ENCODE results near the gene RNF180.
"Not testable (repeated sequence)": the region's sequence is repeated elsewhere in the genome, so short reads cannot be mapped to it uniquely, and the experiment has no call there.

Gene RNF180

DNA sequence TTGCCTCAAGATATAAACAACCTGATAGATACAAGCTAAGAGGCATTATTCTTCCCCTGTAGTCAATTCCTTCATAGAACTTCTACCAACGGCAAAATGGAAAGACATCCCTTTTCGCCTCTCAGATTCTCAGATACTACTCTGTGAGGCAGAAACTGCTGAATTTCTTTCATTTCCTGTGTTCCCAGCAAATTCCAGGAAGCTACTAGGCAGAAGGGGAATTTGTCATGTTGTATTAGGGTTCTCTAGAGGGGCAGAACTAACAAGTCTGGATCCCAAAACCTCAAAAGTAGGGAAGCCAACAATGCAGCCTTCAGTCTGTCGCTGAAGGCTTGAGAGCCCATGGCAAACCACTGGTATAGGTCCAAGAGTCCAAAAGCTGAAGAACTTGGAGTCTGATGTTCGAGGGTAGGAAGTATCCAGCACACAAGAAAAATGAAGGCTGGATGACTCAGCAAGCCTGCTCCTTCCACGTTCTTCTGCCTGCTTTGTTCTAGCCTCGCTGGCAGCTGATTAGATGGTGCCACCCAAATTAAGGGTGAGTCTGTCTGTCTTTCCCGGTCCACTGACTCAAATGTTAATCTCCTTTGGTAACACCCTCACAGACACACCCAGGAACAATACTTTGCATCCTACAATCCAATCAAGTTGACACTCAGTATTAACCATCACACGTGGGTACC is 15.2 kb downstream of the RNF180 start:
- DNase-seq: no peak

DNA sequence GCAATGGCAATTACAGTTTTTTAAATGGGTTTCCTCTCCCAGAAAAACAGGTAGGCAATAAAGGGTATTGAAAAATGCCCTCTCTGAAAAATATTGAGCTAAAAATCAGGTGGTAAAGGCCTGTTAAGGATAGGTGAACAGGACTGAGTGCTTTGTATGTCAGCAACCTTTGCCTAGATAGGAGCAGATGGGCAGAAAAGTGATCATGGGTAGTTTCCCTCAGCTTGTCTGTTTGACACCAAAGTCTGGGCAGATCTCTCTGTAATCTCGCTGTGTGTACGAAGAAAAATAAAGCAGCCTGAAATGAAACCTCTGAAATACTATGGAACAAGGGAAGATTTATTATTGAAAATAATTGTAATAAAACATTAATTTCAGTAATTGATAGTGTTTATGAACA is 15.8 kb downstream of the RNF180 start:
- DNase-seq: no peak

DNA sequence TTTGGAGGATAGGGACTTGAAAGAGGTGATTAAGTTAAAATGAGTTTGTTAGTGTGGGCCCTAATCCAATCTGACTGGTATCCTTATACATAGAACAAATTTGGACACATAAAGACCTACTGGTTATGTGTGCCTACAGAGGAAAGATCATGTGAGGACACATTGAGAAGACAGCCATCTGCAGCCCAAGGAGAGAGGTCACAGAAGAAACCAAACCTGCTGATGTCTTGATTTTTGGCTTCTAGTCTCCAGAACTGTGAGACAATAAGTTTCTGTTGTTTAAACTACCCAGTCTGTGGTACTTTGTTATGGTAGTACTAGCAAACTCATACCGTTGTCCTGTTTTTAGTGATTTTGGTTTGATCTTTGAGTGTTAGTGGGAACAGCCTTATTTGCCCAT is 18.3 kb downstream of the RNF180 start:
- no peak for DNase-seq

DNA sequence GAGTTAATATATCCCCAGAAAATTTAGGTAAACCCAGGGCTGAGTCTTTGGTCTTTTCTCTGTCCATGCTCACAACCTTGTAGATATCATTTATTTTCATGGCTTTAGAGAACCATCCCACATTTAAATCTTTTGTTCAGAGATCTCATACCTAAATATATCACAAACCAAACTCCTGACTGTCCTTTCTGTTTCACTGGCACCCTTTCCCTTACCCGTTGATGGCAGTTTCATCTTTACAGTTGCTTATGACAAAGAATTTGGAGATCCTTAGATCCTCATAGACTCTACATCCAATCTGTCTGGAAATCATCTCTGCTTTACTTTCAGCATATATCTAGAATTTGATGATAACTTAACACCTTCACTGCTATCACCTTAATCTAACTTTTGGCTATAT is 19.2 kb downstream of the RNF180 start:
- DNase-seq: no peak

DNA sequence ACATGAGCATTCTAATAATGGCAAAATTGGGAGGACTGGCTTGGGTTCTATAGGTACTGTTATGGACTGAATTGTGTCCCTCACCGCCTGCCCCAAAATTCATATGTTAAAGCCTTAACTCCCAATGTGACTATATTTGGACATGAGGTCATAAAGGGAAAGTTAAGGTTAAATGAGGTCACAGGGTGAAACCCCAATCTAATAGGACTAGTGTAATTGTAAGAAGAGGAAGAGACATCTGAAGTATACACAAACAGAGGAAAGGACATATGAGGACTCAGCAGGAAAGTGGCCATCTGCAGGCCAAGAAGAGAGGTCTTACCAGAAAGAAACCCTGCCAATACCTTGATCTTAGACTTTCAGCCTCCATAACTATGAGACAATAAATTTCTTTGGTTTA is 23.1 kb downstream of the RNF180 start:
- no peak for DNase-seq

DNA sequence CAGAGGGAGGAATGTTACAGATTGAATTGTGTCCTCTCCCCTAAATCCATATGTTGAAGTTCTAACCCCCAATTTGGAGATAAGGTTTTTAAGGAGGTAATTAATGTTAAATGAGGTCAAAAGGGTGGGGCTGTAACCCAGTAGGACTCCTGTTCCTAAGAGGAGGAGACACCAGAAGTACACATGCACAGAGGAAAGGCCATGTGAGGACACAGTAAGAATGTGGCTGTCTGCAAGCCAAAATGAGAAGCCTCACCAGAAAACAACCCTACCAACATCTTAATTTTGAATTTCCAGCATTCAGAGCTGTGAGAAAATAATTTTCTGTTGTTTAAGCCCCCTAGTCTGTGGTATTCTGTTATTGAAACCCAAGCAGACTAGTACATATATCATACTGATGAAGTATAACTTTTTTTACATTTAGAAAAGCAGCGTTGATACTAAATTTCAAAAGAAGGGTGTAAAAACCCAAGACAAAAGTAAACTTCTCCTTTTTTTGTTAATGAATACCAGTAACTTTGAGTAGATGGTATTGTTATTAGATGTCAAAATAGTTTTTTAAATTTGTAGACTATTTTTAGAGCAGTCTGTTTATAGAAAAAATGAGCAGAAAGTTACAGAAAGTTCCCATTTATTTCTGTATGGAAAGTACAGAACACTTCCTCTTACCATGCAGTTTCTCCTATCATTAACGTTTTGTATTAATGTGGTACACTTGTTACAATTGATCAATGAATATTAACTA is 25.1 kb downstream of the RNF180 start:
- DNase-seq: no peak

DNA sequence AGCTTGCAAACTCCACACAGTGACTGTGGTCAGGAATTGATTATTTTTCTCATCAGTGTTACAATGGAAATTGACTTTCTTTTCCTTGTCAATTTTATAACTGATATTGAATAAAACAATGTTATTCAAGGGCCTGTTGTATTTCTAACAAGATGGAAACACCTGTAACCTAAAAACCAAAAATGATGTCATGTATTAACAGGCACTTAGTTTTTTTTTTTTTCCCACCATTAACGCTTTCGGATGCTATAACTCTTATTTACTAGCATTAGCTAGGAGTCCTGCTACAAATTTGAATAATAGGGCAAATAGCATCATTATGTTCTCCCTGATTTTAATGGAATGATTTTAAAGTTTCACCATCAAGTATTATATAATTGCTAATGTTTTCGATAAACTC is 30.3 kb downstream of the RNF180 start:
- DNase-seq: no peak

DNA sequence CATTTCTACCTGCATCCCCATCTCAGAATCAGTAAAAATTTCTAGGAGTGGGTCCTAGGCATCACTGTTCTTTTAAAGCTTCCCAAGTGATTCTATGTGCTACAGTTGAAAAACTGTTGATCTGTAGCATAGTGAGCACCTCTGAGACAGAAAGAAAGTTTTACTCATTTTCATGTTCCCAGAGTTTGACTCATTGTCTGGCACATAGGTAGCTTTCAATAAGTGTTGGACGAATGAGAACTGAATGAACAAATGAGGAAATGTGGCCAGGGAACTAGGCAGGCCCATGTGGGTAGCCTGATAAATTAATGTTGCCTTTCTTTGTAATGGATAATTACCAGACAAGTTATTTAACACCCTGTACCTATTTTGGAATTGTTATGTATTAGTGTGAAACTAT is 33.8 kb downstream of the RNF180 start:
- no peak for DNase-seq

DNA sequence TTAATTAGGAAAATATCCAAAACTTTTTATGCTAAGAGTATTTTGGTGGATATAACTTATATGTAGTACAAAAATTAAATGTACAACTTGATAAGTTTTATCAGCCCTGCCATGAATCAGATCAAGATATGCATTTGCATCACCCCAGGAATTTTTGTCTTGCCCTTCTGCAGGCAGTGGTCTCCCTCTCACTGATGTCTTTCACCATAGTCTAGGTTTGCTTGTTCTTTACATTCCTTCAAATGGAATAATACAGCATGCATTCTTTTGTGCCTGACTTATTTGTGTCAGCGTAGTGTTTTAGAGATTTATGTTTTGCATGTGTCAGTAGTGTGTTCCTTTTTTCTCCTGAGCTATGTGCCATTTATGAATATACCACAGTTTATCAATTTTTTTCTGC is 36.4 kb downstream of the RNF180 start:
- DNase-seq: no peak

DNA sequence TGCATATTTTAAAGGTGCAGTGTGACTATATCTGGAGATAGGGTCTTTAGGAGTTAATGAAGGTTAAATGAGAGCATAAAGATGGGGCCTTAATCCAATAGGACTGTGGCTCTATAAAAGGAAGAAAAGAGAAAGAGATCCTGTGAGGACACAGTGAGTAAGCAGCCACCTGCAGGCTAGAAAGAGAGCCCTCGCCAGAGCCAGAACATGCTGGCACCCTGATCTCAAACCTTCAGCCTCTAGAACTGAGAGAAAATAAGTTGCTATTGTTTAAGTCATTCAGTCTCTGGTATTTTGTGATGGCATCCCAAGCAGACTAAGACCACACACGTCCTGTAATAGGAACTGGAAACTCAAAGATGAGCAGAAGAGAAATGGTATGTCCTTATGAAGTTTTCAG is 41.0 kb downstream of the RNF180 start:
- no peak for DNase-seq

DNA sequence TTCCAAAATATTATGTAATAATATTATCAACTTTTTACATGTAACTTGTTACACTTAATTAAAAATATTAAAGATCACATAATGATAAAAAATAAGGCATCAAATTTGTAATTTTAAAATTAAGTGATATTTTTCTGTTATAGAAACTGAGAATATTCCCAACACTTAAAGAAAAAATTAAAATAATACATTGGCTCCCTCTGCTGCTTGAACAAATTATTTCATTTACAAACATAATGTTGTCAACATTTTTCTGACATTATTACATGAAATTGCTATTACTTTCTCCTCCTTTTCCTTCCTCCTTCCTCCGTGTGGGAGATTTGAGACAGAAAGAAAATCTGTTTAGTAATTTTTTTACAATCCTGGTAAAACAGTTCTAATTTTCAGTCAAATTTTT is 42.3 kb downstream of the RNF180 start:
- peak; percentile 38 for DNase-seq

DNA sequence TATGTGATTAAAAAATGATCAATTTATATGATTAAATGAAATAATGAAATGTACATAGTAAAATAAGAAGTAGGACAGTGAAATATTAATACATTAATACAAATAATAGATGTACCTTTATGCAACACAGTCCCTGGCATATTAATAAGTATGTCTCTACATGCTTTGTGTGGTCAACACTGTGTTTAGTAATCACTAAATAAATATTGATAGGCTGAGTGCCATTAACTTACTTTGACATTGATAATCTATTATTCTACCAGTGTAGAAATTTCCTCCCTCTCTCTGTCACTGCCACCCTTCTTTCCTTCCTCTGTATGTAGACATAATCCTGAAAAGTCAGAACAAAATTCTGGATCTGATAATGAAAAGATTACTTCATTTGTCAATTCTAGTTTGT is 43.7 kb downstream of the RNF180 start:
- no peak for DNase-seq

DNA sequence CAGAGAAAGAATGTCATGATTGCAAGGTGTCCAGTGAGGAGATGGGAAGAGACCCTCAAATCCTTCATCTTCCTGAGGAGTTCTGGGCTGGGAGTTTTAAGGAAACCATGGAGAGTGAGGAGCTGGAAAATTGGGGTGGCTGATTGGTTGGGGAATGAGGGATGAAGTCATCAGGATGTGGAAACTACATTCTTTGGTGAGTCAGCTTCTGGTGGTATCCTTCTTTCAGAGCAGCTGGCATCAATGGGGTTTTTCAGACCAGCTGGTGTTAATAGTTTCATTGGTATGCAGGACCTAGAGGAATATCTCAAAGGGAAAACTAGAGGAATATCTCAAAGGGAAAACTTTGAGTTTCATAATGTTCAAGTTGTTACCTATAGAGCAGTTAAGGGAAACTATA is 45.2 kb downstream of the RNF180 start:
- no peak for DNase-seq

DNA sequence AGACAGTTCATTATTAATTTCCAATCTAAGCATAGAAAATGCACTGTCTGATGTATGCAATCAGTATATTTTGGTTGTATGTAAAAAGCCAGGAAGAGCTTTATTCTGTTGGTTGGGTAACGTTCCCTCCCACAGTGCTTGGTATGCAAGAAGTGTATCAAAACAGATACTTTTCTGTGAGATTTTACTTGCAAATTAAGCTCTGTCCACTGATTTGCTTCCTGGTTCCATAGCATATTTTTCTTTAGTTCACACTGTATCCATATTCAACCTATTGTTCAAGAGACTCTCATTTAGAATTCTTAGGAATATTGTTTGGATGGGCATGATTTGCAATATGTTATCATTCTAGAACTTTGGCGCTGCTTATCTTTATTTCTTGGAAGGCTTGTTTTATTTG is 47.4 kb downstream of the RNF180 start:
- DNase-seq: no peak

DNA sequence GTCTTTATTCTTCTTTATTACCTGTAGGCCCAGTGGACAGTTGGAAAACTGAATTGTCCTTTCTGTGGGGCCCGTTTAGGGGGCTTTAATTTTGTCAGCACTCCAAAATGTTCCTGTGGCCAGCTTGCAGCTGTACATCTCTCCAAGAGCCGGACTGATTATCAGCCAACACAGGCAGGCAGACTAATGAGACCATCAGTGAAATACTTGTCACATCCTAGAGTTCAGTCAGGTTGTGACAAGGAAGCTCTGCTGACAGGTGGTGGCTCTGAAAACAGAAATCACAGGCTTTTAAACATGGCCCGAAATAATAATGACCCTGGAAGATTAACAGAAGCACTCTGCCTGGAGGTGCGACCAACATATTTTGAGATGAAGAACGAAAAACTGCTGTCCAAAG is 47.9 kb downstream of the RNF180 start:
- DNase-seq: no peak

DNA sequence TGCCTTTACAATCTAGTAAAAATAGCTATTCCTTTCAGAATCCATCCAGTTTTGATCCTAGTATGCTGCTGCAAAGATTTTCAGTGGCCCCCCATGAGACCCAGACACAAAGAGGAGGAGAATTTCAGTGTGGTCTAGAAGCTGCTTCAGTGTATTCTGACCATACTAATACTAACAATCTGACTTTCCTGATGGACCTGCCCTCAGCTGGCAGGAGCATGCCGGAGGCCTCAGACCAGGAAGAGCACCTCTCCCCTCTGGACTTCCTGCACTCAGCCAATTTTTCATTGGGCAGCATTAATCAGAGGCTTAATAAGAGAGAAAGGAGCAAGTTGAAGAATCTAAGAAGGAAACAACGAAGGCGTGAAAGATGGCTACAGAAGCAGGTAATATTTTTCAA is 48.5 kb downstream of the RNF180 start:
- no peak for DNase-seq

DNA sequence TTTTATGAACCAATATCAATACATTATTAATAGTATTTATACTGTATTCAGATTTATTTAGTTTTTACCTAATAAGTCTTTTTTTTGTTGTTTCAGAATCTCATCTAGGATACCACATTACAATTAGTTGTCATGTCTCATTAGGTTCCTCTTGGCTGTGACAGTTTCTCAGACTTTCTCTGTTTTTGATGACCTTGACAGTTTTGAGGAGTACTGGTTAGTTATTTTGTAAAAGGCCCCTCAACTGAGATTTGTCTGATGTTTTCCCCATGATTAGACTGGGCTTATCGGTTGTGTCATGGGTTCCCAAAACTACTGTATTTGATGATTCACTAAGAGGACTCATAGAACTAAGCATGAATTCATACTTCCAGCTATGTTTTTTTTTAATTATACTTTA is 56.3 kb downstream of the RNF180 start:
- no peak for DNase-seq

DNA sequence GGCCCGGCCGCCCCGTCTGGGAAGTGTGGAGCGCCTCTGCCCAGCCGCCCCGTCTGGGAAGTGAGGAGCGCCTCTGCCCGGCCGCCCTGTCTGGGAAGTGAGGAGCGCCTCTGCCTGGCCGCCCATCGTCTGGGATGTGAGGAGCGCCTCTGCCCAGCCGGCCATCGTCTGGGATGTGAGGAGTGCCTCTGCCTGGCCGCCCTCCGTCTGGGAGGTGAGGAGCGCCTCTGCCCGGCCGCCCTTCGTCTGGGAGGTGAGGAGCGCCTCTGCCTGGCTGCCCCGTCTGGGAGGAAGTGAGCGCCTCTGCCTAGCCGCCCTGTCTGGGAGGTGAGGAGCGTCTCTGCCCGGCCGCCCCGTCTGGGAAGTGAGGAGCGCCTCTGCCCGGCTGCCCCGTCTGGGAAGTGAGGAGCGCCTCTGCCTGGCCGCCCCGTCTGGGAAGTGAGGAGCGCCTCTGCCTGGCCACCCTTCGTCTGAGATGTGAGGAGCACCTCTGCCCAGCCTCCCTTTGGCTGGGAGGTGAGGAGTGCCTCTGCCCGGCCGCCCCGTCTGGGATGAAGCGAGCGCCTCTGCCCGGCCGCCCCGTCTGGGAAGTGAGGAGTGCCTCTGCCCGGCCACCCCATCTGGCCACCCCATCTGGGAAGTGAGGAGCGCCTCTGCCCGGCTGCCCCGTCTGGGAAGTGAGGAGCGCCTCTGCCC is 59.8 kb downstream of the RNF180 start:
- not testable (repeated sequence) for DNase-seq

DNA sequence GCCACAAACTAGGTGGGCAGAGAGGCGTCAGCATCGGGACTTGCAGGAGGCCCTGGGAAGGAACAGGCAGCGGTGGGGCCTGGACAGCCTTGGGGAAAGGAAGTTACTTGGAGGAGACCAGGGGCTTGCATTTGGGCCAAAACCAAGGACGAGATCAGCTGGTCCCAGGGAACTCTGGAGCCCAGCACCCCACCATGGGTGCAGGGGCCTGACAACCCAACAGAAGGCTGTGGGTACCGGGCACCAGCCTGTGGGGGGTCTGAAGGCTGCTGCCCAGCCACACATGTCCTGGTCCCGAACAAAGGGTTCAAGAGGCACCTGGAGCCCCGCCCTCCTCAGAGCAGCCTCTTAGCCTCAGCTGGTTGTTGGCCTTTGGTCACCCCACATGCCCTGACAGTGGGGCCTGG is 61.5 kb downstream of the RNF180 start:
- DNase-seq: not testable (repeated sequence)

DNA sequence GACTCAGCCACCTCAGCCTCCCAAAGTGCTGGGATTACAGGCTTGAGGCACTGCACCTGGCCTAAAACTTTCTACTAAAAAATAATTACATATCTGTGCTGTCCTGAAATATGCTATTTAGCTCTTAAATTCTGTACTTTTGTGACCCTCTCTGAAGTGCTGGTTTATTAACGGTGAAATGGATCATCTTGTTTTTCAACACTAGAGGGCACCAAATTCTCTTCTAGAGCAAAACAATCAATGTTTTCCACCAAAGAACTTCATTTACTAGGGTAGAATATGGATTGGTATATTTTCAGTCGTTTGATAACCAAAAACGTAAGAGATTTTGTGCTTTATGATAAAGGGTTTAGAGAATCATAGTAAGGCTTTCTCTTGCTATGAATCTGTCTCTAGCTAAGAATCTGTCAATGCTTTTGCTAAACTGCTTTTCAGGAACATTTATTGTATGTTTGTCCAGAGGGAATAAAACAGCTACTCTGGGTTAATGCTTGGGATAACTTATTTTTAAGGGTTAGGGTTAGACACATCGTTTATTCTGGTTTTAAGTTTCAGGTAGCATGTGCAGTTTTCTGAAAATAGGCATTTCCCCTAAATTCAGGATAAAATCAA is 63.6 kb downstream of the RNF180 start:
- peak; percentile 65 for DNase-seq

DNA sequence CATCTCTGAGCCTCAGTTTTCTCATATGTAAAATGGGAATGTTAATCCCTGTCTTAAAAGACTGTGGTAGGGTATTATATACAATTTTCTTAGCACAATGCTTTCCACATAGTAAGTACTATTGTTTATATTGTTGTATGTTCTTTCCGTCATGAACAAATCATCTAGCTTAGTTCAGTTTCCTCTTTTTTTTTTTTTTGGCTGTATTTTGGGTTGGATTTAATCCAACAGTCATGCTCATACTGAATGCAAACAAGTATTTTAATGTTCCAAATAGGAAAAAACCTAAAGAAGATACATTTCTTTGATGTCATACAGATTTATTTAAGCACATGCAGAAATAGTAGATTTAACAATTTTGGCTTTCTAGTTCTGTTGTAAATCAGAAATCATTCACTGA is 95.1 kb downstream of the RNF180 start:
- no peak for DNase-seq

DNA sequence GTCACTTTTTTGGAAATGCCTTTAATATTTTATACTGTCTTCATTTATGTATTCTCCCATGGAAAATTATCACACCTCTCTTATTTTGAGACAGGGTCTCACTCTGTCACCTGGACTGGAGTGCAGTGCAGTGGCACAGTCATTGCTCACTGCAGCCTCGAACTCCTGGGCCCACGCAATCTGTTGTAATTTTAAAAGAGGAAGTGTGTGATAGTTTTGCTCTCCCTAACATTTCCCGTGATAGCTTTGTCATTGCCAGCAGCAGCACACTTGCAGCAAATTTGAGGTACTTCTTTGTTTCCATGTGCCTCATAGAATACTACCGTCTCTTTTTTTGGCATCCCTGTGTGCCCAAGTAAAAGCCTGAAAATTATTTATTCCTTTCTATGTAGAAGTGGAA is 103.5 kb downstream of the RNF180 start:
- no peak for DNase-seq

DNA sequence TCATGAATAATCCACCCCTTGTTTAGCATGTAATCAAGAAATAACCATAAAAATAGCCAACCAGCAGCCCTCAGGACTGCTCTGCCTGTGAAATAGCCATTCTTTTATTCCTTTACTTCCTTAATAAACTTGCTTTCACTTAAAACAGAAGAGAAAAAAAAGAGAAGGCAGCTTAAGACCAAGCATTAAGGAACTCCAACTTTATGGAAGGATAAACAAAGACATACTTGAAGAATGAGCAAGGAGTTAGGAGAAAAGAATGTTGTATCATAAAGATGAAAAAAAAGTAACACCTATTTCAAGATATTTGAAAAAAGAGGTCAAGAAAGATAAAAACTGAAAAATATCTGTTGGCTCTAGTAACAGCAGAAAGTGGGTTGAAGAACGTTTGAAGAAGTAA is 107.6 kb downstream of the RNF180 start:
- no peak for DNase-seq
